Skeletal muscle satellite cell (primary cell): ENCODE data around the gene C15orf62.

Experiments
- H3K27me3 ChIP-seq: 2 replicates; pipeline ENCODE4 v1.7.0; 2013; ENCODE audit warnings: low read length; ENCODE audit not compliant: control insufficient read depth, insufficient read depth
- H3K36me3 ChIP-seq: 2 replicates; pipeline ENCODE4 v1.7.0; 2013; ENCODE audit warnings: mild to moderate bottlenecking, control low read depth, low read length; ENCODE audit not compliant: insufficient read depth
- H3K4me1 ChIP-seq: 2 replicates; pipeline ENCODE4 v1.7.0; 2013; ENCODE audit warnings: low read length; ENCODE audit not compliant: control insufficient read depth, insufficient read depth
- H3K4me2 ChIP-seq: 2 replicates; pipeline ENCODE4 v1.7.0; 2013; ENCODE audit warnings: mild to moderate bottlenecking, low read length
- H3K4me3 ChIP-seq: 2 replicates; pipeline ENCODE4 v1.7.0; 2013; ENCODE audit warnings: low read length
- H3K9ac ChIP-seq: 2 replicates; pipeline ENCODE4 v1.7.0; 2013; ENCODE audit warnings: mild to moderate bottlenecking, low read depth, low read length, moderate library complexity
- H3K9me3 ChIP-seq: replicated peaks from 2 replicates; pipeline ENCODE4 v1.7.0; 2013; ENCODE audit warnings: mild to moderate bottlenecking, control low read depth, low read length

C15orf62 gene

GRCh38 chr15:40756938-40757337 is 12.8 kb upstream of the C15orf62 start:
- Histone ChIP-seq H3K9ac (no peak overlapping the region), H3K9me3 (no peaks in the 10 kb centered on the region), H3K27me3 (peaks cover 4% of the 10 kb centered on the region), H3K4me2 (no peak overlapping the region), H3K4me1 (peaks cover 6% of the 10 kb centered on the region), H3K36me3 (peaks cover 2% of the 10 kb centered on the region), H3K4me3 (no peak overlapping the region)

GRCh38 chr15:40759961-40760360 is 9.8 kb upstream of the C15orf62 start:
- no peaks in the 10 kb centered on the region for H3K36me3 ChIP-seq
- H3K4me3 ChIP-seq: no peak overlapping the region
- H3K27me3 ChIP-seq: peaks cover 4% of the 10 kb centered on the region
- no peak overlapping the region for H3K4me2 ChIP-seq
- H3K9me3 ChIP-seq: no peaks in the 10 kb centered on the region
- no peak overlapping the region for H3K9ac ChIP-seq
- H3K4me1 ChIP-seq: peaks cover 28% of the 10 kb centered on the region

DNA sequence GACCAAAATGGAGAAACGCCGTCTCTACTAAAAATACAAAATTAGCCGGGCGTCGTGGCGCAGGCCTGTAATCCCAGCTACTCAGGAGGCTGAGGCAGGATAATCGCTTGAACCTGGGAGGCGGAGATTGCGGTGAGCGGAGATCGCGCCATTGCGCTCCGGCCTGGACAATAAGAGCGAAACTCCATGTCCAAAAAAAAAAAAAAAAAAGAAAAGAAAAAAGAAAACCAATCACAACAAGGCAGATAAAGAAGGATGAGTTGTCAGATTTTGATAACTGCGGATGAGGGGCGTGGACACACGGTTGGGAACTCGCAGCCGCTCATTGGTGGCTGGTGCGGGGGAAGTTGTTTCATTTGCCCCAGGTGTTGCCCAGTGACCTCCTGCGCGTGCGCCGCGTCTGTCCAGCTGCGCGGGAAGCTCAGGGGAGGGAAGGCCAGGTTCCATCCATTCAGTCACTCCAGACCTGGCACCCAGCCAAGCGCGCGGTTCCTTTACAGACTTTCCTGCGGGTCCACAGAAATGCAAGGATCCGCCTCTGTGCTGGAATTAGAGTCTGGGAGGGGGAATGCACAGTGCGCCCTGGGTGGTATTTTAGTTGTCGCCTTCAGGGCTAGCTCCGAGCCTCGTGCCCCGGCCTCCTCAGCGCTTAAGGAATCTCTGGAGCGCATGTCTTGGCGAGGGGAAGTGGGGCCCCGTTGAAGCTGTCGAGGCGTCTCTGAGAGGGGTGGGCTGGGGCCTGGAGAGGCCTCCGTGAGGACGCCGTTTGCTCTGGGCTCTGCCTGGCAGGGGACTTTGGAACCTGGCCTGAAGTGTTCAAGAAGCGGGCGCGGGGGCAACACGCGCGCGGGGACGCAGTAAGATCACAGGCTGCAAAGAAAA is 6.6 kb upstream of the C15orf62 start:
- H3K9me3 ChIP-seq: no peaks in the 10 kb centered on the region
- peaks cover 4% of the 10 kb centered on the region for H3K27me3 ChIP-seq
- peaks cover 46% of the 10 kb centered on the region for H3K4me1 ChIP-seq
- H3K4me3 ChIP-seq: peak overlapping the region; percentile 78
- peak overlapping the region; percentile 99 for H3K4me2 ChIP-seq
- H3K36me3 ChIP-seq: peaks cover 5% of the 10 kb centered on the region
- peak overlapping the region; percentile 65 for H3K9ac ChIP-seq

GRCh38 chr15:40763801-40764628 is 5.8 kb upstream of the C15orf62 start, which contains the start of gene GCHFR:
TSS of gene GCHFR (plus strand) at chr15:40764068. CDS start at chr15:40764181, 113 bp downstream.
- H3K9ac ChIP-seq: peak within 1 kb of the TSS; percentile 65
- peaks cover 46% of the 10 kb centered on the region for H3K4me1 ChIP-seq

GRCh38 chr15:40764629-40765103 is 5.1 kb upstream of the C15orf62 start:
- peaks cover 46% of the 10 kb centered on the region for H3K4me1 ChIP-seq

More at GRCh38 chr15:40763801-40764628, 5.8 kb upstream of the C15orf62 start, which contains the start of gene GCHFR:
- Histone ChIP-seq H3K4me3 (peak within 1 kb of the TSS; percentile 78), H3K4me2 (peak within 1 kb of the TSS; percentile 99), H3K9me3 (no peaks in the 10 kb centered on the region), H3K36me3 (peaks cover 13% of the 10 kb centered on the region), H3K27me3 (peaks cover 4% of the 10 kb centered on the region)

DNA sequence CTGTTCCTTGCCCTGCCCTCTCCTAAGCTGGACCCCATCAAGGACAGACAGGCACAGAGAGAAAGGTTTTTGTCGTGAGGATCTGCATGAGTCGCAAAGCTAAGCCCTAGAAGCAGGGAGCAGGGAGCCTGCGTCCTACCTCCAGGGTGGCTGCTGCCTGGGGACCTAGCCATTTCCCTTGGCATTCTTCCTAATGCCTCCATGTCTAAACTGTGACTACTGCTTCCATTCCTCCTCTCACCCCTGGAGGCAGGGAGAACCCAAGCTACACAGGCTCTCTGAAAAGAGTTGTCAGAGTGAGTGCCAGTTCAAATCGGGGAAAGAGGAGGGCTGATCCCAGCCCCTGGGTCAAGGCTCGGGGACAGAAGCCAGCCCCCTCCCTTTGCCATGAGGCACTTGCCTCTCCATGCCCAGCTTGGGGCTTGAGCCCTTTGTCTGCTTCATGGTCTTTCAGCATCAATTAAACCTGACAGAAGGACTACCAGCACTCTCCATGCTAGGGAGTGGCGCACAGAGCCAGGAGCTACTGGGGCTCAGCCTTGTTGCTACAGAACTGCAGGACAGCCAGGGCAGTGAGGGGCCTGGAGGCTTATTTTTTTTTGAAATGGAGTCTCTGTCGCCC is 3.5 kb upstream of the C15orf62 start:
- H3K27me3 ChIP-seq: no peaks in the 10 kb centered on the region
- H3K9me3 ChIP-seq: no peaks in the 10 kb centered on the region
- H3K4me2 ChIP-seq: peak overlapping the region; percentile 99
- H3K4me1 ChIP-seq: peaks cover 46% of the 10 kb centered on the region
- no peak overlapping the region for H3K9ac ChIP-seq
- peaks cover 22% of the 10 kb centered on the region for H3K36me3 ChIP-seq
- no peak overlapping the region for H3K4me3 ChIP-seq

More at GRCh38 chr15:40764629-40765103, 5.1 kb upstream of the C15orf62 start:
- Histone ChIP-seq H3K9ac (peak overlapping the region; percentile 62), H3K36me3 (peaks cover 15% of the 10 kb centered on the region), H3K9me3 (no peaks in the 10 kb centered on the region), H3K4me3 (peak overlapping the region; percentile 78), H3K4me2 (peak overlapping the region; percentile 99), H3K27me3 (peaks cover 4% of the 10 kb centered on the region)

DNA sequence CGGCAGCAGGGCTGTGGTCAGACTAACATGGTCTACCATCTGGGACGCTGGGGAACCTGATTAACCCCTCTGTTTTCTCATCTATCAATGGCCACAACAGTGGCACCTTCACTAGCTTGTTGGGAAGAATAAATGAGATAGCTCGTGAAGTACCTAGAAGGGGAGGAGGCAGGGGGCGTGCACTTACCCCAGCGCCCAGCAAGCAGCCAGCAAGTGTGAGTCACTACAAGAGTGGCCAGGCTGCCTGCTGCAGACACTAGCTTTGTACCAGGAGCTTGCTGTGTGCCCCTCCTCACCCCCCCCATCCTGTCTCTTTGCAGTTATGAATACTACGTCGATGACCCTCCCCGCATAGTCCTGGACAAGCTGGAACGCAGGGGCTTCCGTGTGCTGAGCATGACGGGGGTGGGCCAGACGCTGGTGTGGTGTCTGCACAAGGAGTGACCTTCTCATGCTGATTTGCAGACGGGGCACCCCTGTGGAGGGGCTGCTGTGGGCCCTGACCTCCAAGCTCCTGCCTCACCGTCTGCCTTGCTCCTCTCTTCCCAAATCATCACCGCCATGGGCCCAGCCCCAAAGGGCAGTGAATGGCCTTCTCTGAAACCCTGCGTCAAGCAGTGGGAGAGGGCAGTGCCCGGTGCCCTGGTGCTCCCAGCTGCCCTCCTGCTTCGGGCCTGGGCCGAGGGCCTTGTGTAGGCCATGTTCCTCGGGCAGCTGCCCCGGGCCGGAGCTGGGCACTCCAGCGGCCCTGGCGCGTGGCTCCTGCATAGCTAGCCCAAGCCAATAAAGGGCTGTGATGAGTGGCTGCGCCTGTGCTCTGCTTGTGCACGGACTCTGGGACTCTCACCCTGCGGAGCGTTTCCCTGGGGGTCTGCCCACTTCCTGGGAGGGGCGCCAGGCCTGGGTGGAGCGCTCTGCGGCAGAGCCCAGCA is 2.6 kb upstream of the C15orf62 start:
- no peak overlapping the region for H3K4me3 ChIP-seq
- peaks cover 30% of the 10 kb centered on the region for H3K36me3 ChIP-seq
- peaks cover 46% of the 10 kb centered on the region for H3K4me1 ChIP-seq
- no peaks in the 10 kb centered on the region for H3K27me3 ChIP-seq
- H3K9ac ChIP-seq: no peak overlapping the region
- no peak overlapping the region for H3K4me2 ChIP-seq
- H3K9me3 ChIP-seq: no peaks in the 10 kb centered on the region

GRCh38 chr15:40767838-40768500 is 1.8 kb upstream of the C15orf62 start:
- H3K4me3 ChIP-seq: no peak overlapping the region
- no peaks in the 10 kb centered on the region for H3K27me3 ChIP-seq
- H3K36me3 ChIP-seq: peaks cover 31% of the 10 kb centered on the region
- no peak overlapping the region for H3K4me2 ChIP-seq
- peaks cover 45% of the 10 kb centered on the region for H3K4me1 ChIP-seq
- H3K9me3 ChIP-seq: no peaks in the 10 kb centered on the region
- no peak overlapping the region for H3K9ac ChIP-seq

GRCh38 chr15:40768521-40769273 is 1.1 kb upstream of the C15orf62 start:
- H3K9ac ChIP-seq: no peak overlapping the region
- H3K4me3 ChIP-seq: no peak overlapping the region
- H3K36me3 ChIP-seq: peaks cover 37% of the 10 kb centered on the region
- no peaks in the 10 kb centered on the region for H3K9me3 ChIP-seq
- H3K4me2 ChIP-seq: no peak overlapping the region
- peaks cover 38% of the 10 kb centered on the region for H3K4me1 ChIP-seq
- no peaks in the 10 kb centered on the region for H3K27me3 ChIP-seq
